ENCODE measurements around the gene STK39.

STK39 gene

GRCh38 chr2:168210216-168210894 is 37.0 kb downstream of the STK39 start:
- DNase-seq (ENCODE audit: low read depth, low spot score): no peak

GRCh38 chr2:168208652-168209051 is 38.7 kb downstream of the STK39 start:
- DNase-seq (ENCODE audit: low read depth, low spot score): no peak

GRCh38 chr2:168207851-168208250 is 39.5 kb downstream of the STK39 start:
- DNase-seq (ENCODE audit: low read depth, low spot score): no peak

GRCh38 chr2:168203762-168204693 is 43.4 kb downstream of the STK39 start:
- peak; percentile 61 for DNase-seq (ENCODE audit: low read depth, low spot score)

- DNase-seq (ENCODE audit: low read depth, low spot score): no peak
These were observed 45.7 kb downstream of the STK39 start for GRCh38 chr2:168201584-168202116.

- no peak for DNase-seq (ENCODE audit: low read depth, low spot score)
These were observed 46.3 kb downstream of the STK39 start for GRCh38 chr2:168200930-168201583.

GRCh38 chr2:168198476-168199207 is 48.8 kb downstream of the STK39 start:
- no peak for DNase-seq (ENCODE audit: low read depth, low spot score)

GRCh38 chr2:168196764-168197180 is 50.6 kb downstream of the STK39 start:
- no peak for DNase-seq (ENCODE audit: low read depth, low spot score)

- DNase-seq (ENCODE audit: low read depth, low spot score): no peak
These were observed 52.4 kb downstream of the STK39 start for GRCh38 chr2:168194784-168195522.

GRCh38 chr2:168192839-168193616 is 54.4 kb downstream of the STK39 start:
- DNase-seq (ENCODE audit: low read depth, low spot score): no peak

- DNase-seq (ENCODE audit: low read depth, low spot score): no peak
These were observed 55.2 kb downstream of the STK39 start for GRCh38 chr2:168191955-168192785.

- DNase-seq (ENCODE audit: low read depth, low spot score): peak; percentile 7
These were observed 56.6 kb downstream of the STK39 start for GRCh38 chr2:168190590-168191336.

GRCh38 chr2:168189835-168190569 is 57.4 kb downstream of the STK39 start:
- DNase-seq (ENCODE audit: low read depth, low spot score): no peak

GRCh38 chr2:168188002-168188401 is 59.4 kb downstream of the STK39 start:
- DNase-seq (ENCODE audit: low read depth, low spot score): no peak

- DNase-seq (ENCODE audit: low read depth, low spot score): no peak
These were observed 60.9 kb downstream of the STK39 start for GRCh38 chr2:168186452-168186851.

GRCh38 chr2:168185583-168186274 is 61.7 kb downstream of the STK39 start:
- no peak for DNase-seq (ENCODE audit: low read depth, low spot score)
